Measurements from ENCODE around the gene NISCH.

GRCh38 chr3:52495777-52496602 is 40.6 kb downstream of the NISCH start:
- TF ChIP-seq CTCF (IDR thresholded peaks at IDR 0.05) (no peak), EZH2 (IDR thresholded peaks at IDR 0.05) (no peak)
